NCI-H748 (cell line): Measurements from ENCODE around the gene GAS7.

ENCODE experiments used
- DNase-seq: peaks from one replicate; lab custom pipeline; 2025; ENCODE audit not compliant: unreplicated experiment; lab: John Stamatoyannopoulos, UW

Gene GAS7

GRCh38 chr17:9987779-9988585 lies 210.4 kb downstream of the GAS7 start:
- DNase-seq = no peak

DNA sequence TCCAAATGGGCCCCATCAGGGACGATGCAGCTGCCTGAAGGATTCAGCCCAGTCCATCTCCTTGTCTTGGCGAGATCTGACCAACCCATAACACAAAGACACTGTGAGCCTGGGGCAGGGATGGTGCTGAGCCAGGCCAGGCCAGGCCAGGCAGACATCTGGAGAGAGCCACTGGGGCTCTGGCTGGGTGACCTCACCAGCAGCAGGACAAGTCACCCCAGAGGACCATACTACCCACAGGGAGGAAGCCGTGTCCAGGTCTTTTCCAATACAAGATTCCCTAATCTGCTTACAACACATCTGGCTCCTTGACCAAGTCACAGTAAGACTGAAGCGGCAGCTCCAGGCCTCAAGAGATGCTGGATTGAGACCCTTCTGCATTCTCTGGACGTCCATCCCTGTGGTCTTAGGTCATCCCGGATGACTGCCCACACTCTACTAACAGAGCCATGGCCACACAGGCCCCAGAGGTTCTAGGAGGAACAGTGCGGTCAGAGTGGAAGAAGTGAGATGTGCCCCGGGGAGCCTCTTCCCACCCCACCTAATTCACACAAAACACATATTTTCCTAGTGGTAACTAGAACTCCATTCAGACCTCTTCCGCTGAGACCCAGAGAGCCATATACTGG lies 211.5 kb downstream of the GAS7 start:
- no peak for DNase-seq

GRCh38 chr17:9985646-9986045 lies 212.8 kb downstream of the GAS7 start:
- no peak for DNase-seq

GRCh38 chr17:9984768-9985167 lies 213.6 kb downstream of the GAS7 start:
- DNase-seq = no peak

GRCh38 chr17:9982159-9982558 lies 216.2 kb downstream of the GAS7 start:
- no peak for DNase-seq

DNA sequence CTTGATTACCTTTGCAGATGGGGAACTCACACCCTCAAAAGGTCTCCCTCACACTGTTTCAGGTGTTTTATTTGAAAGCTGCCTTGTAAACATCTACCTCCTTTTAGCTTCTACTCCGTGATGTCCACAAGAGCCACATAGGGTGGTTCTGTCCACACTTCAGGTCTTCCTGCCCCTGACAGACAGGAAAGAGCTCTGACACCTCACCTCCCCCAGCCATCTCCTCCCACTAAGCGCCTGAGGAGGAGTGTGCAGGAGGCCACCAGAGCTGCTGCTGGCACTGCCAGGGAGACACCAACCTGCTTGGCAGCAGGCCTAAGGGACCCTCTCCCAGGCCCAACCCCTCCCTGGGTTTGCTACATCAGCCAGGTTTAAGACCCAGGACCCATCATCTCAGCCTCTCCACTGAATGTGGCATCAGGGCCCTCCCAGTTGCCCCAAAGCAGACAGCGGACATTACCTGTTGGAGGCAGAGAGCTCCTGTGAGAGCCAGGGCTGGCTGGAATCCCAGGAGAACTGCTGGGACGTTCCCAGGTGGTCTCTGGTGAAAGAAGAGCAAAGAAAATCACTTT lies 217.0 kb downstream of the GAS7 start:
- DNase-seq = no peak

GRCh38 chr17:9979463-9979995 lies 218.9 kb downstream of the GAS7 start:
- DNase-seq = no peak

DNA sequence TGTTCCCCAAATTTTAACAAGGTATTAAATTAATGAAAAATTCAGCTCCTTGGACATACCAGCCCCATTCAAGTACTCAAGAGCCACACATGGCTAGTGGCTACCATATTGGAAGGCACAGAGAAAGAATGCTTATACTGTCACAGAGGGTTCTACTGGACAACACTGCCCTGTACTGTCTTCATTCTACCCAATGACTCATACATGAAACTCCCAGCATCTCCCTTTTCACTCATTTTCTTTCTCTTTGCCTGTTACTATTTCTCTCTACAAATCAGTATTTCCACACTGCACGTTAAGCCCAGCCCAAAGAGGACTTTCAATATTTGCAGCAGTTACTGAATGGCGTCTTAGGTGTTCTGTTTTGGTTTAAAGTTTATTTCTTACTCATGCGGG lies 221.2 kb downstream of the GAS7 start:
- no peak for DNase-seq

DNA sequence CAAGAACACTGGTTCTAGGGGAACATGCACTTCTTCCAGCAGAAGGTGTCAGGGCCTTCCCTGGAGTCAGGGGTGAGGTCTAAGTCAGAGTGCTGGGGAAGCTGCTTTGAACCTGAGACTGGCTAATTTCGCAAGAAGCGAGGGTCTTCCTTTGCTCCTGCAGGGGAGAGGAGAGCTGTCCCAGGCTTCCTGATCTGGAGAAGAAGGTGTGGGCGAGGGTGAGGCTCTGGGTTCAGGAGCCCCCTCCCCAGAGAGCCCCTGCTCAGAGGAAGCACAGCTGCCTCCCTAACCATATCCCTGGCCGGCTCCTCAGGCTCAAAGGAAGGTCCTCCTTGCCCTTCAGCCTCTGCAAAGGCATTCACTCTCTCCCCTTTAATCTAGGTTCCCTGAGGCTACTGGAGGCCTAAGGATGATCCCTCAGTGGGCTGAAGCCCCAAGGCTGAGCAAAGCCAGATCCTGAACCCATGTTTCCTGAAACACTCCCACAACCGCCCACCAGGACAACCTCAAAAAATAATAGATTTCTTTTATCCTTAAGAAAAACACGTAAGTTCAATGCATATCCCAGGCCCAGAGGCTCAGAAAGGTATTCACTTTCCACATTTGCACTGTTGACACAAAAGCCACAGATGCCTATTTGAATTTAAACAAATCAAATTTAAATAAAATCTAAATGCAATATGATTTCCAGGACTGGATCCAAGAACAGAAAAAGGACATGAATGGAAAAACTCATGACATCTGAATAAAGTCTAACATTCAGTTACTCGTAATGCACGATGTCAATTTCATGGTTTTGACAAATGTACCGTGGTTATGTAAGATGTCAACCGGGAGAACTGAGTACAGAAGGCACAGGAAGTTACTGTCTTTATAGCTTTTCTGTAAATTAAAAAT lies 221.9 kb downstream of the GAS7 start:
- DNase-seq = no peak

GRCh38 chr17:9974448-9975381 lies 223.7 kb downstream of the GAS7 start:
- DNase-seq = no peak

DNA sequence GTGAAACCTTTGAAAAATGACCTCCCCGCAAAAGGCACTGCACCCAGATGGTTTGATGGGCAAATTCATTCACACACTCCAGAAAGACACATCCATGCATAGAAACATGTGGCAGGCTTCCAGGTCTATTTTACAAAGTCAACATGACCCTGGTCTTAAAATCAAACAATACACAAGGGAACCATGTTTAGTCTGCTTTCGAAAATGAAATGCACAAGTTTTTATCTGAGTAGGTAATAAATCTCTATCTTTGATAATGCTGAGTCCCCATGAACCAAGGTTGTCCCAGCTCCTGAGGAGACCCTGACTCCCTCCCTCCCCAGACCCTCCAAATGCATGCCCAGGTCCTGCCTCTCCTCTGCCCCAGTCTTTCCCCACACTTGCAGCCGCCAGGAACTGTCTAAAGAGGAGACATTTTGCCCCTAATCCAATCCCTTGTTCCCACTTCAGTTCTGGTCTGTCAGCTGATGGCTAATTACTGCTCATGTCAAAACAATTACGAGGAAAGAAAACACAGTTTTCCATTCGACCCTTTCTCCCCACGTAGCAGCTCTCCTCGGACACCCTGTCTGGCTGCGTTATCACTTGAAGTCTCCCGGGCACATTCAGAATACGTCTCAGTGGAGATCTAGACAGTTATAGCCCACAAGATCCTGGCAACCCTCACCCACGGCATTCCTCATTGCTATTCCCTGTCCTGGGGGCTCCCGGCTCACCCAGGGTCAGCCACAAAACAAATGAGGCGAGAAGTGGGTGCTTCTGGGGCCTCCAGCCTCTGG lies 224.5 kb downstream of the GAS7 start:
- no peak for DNase-seq

- no peak for DNase-seq
These were observed 226.4 kb downstream of the GAS7 start for GRCh38 chr17:9971991-9972390.

- no peak for DNase-seq
These were observed 229.0 kb downstream of the GAS7 start for GRCh38 chr17:9969301-9969935.

GRCh38 chr17:9968881-9969280 lies 229.5 kb downstream of the GAS7 start:
- DNase-seq = no peak

- no peak for DNase-seq
These were observed 230.4 kb downstream of the GAS7 start for GRCh38 chr17:9968008-9968407.

- DNase-seq = peak; percentile 22
These were observed 238.9 kb downstream of the GAS7 start for GRCh38 chr17:9959377-9959981.

DNA sequence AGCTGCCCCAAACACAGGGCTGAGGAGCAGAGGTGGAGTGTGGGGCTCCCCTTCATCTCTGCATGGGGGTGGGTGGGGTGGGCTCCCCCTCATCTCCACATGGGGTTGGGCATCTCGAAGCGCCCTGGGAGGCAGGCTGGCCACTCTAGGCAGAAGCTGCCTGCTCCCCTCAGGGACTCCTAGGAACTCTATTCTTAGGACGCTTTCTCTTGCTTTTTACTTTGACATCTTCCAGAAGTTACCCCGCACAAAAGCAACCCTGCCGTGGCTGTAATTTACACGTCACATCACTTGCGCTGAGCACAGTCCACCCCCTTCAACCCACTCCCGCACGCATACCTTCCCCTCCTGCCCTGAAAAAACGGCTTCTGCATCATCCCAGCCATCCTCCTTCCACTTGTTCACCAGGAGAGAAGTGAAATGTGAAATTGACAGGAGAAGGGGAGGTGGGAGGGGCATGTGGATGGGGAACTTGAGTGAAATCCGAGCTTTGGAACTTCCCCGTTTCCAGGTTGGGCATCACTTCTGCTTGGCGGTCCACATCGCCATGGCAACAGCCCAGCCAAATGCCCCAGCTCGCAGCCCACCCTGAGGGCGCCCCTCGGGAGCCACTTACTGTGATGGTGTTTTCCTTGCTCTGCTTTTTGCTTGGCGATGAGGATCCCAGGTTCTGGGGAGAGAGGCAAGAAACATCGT lies 239.7 kb downstream of the GAS7 start:
- no peak for DNase-seq

- no peak for DNase-seq
These were observed 241.2 kb downstream of the GAS7 start for GRCh38 chr17:9957244-9957643.
